Adrenal gland (tissue), 12 donors: ENCODE results near the gene UBR3. TPM values are rescaled to one million over a fixed set of nuclear protein-coding genes. Genes with fewer than 3 reads are reported as not detected.
"Not testable (repeated sequence)": the region's sequence is repeated elsewhere in the genome, so short reads cannot be mapped to it uniquely, and the experiment has no call there.

Source experiments
- DNase-seq, 7 donors: peaks; one replicate each; pipeline ENCODE4 v3.0.0-alpha.2; 2019 to 2020
- H3K27ac ChIP-seq, 5 donors: fragments of 200-600 bp; sonication (generic) in 4 of 5; 1 replicate in 3 of 5; 2 replicates in 2 of 5; pipeline versions ENCODE4 v1.5.1 to v1.8.0; 2016 to 2020; ENCODE audit warnings: mild to moderate bottlenecking in 1 of 5
- H3K27me3 ChIP-seq: fragments of 200-600 bp; 2 replicates; pipeline ENCODE4 v1.8.0; 2021
- H3K36me3 ChIP-seq, 2 donors: fragments of 200-600 bp; replicated peaks in 1 of 2; 1 replicate in 1 of 2; 2 replicates in 1 of 2; pipeline versions ENCODE4 v1.5.1 to v1.8.0; 2018 to 2022
- H3K4me1 ChIP-seq, 2 donors: fragments of 200-600 bp; replicated peaks in 1 of 2; 1 replicate in 1 of 2; 2 replicates in 1 of 2; pipeline versions ENCODE4 v1.5.1 to v1.8.0; 2018 to 2021
- H3K4me3 ChIP-seq, 4 donors: fragments of 200-600 bp; sonication (generic) in 3 of 4; one replicate each; pipeline ENCODE4 v1.5.1; 2016 to 2018
- H3K9me3 ChIP-seq, 3 donors: fragments of 200-600 bp; sonication (generic) in 1 of 3; replicated peaks in 1 of 3; 1 replicate in 2 of 3; 2 replicates in 1 of 3; pipeline versions ENCODE4 v1.5.1 to v1.8.0; 2016 to 2021
- POLR2A ChIP-seq, 2 donors: fragments of 450-650 bp; IDR thresholded peaks; one replicate each; pipeline ENCODE4 v1.6.1; 2017; ENCODE audit warnings: antibody characterized with exemption in 2 of 2, mild to moderate bottlenecking in 2 of 2, moderate library complexity in 1 of 2
- WGBS, 4 donors: extraction: QIAGEN DNeasy Blood & Tissue Kit in 2 of 4; methylation state at CpG; one replicate each; pipeline versions ENCODE4 v1.1.5 to v1.1.7; 2013 to 2017; 5-methylcytosine and 5-hydroxymethylcytosine counted together
- intact Hi-C, 2 donors: fragments of 100-400 bp; cut with DNase I; formaldehyde crosslinking; loops; one replicate each; pipeline versions ENCODE4 v1.14.1 to v1.15.0; 2022 to 2023
- polyA plus RNA-seq, 3 donors: library from polyadenylated mRNA; stranded (reverse); fragments of 200-250 nt in 2 of 3; fragments of 350-450 nt in 1 of 3; fragmentation: Illumina TruSeq in 1 of 3; extraction: RNeasy Lipid Tissue Mini Kit (QIAGEN cat#74804) in 1 of 3; gene quantifications; one replicate each; pipeline ENCODE4 v1.2.3, GENCODE V29; 2013 to 2014
- total RNA-seq, 9 donors: library from RNA; depleted of rRNA in 4 of 9; stranded (reverse); fragments of >200 nt in 4 of 9; fragments of 120-200 nt in 1 of 9; fragmentation: NEBNext Ultra II Directional in 1 of 9; extraction: Animal tissue kit (Norgen Biotek cat#: 25700) in 1 of 9; gene quantifications; one replicate each; pipeline versions ENCODE4 v1.1.0 to v1.2.4, GENCODE V29; 2013 to 2023
- TF ChIP-seq, protein P1 (sequence below), 6 experiments: fragments of 450-650 bp in 4 of 6; fragments of 200-600 bp in 2 of 6; sonication (generic) in 1 of 6; IDR thresholded peaks; 1 replicate in 5 of 6; 2 replicates in 1 of 6; pipeline versions ENCODE4 v1.5.1 to v1.8.0; 2016 to 2021; ENCODE audit warnings: antibody characterized with exemption in 6 of 6, mild to moderate bottlenecking in 2 of 6, moderate library complexity in 1 of 6
- donor health status: healthy with polysubstance abuse.
- donor health status: Bipolar disorder and iron deficiency.
- donor health status: DM: yes; HTN: yes; CAD: no.
- donor health status: DM: no; HTN: no; CAD: no.
- donor health status: DM: no; HTN: no; CAD: no.
- donor health status: DM: yes; HTN: yes; CAD: no.

UBR3 gene
- total and polyA plus RNA-seq, 12 donors: 25.5 to 85.7 (median 62.8) TPM

DNA sequence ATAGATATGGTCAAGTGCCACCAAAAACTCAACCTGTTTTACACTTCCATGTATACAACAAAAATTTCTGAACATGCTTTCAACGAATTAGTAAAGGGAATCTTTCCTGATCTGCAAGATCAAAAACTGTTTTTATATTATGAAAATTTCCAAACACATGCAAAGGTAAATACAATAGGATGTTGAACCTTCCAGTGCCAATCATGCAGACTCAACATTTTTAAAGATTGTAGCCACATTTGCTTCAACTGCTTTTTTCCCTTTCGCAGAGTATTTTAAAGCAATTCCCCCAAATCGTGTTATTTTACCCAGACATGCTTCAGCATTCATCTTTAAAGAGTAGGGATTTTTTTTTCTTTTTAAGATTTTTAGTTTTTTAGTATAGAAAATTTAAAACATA, 40.3 kb downstream of the UBR3 start:
- H3K27me3 ChIP-seq: no peaks in the 10 kb centered on the region
- no peak overlapping the region for H3K27ac ChIP-seq
- no peaks in the 10 kb centered on the region for H3K9me3 ChIP-seq
- no peak overlapping the region for H3K4me3 ChIP-seq
- no peaks in the 10 kb centered on the region for H3K36me3 ChIP-seq
- no peak for TF ChIP-seq POLR2A (IDR thresholded peaks at IDR 0.05)
- TF ChIP-seq, protein P1, sequence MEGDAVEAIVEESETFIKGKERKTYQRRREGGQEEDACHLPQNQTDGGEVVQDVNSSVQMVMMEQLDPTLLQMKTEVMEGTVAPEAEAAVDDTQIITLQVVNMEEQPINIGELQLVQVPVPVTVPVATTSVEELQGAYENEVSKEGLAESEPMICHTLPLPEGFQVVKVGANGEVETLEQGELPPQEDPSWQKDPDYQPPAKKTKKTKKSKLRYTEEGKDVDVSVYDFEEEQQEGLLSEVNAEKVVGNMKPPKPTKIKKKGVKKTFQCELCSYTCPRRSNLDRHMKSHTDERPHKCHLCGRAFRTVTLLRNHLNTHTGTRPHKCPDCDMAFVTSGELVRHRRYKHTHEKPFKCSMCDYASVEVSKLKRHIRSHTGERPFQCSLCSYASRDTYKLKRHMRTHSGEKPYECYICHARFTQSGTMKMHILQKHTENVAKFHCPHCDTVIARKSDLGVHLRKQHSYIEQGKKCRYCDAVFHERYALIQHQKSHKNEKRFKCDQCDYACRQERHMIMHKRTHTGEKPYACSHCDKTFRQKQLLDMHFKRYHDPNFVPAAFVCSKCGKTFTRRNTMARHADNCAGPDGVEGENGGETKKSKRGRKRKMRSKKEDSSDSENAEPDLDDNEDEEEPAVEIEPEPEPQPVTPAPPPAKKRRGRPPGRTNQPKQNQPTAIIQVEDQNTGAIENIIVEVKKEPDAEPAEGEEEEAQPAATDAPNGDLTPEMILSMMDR (IDR thresholded peaks at IDR 0.05): no peak
- no peak for DNase-seq
- 88 to 93% (median 89%) methylated on average over 3 of the region's 3 CpGs for WGBS, 4 donors
- intact Hi-C loops: no loop called here
- H3K4me1 ChIP-seq: peaks cover 0 to 19% of the 10 kb centered on the region in 2 donors

DNA sequence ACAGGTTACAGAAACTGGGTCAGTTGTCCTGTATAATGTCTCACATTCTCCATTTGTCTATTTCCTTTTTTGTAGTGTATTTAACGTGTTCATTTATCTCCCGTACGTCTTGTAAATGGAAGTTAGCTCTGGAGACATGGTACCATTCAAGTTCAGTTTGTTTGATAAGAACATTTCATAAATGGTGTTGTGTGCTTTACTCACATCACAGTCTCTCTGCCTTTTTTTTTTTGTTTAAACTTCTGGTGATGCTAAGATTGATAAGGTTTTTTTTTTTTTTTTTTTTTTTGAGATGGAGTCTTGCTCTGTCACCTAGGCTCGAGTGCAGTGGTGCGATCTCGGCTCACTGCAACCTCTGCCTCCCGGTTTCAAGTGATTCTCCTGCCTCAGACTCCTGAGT, 41.7 kb downstream of the UBR3 start:
- TF ChIP-seq, protein P1 (IDR thresholded peaks at IDR 0.05): no peak
- TF ChIP-seq POLR2A (IDR thresholded peaks at IDR 0.05): no peak
- intact Hi-C loops: no loop called here
- no peak overlapping the region for H3K4me3 ChIP-seq
- H3K27me3 ChIP-seq: no peaks in the 10 kb centered on the region
- peaks cover 0 to 11% of the 10 kb centered on the region in 2 donors for H3K4me1 ChIP-seq
- no peaks in the 10 kb centered on the region for H3K36me3 ChIP-seq
- no peaks in the 10 kb centered on the region for H3K9me3 ChIP-seq
- H3K27ac ChIP-seq: no peak overlapping the region
- no peak for DNase-seq
- 76 to 85% (median 84%) methylated on average over 6 to 7 of the region's 7 CpGs for WGBS, 4 donors

DNA sequence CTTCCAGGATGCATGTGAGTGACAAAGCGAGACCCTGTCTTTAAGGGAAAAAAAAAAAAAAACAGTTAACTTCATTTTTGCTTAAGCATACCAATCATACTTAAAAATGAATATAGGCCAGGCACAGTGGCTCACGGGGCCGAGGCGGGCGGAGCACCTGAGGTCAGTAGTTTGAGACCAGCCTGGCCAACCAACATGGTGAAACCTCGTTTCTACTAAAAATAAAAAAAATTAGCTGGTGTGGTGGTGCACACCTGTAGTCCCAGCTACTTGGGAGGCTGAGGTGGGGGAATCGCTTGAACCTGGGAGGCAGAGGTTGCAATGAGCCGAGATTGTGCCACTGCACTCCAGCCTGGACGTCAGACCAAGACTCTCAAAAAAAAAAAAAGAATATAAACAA, 44.1 kb downstream of the UBR3 start:
- intact Hi-C loops, H3K36me3 ChIP-seq, H3K27me3 ChIP-seq, H3K4me3 ChIP-seq, H3K27ac ChIP-seq, H3K9me3 ChIP-seq, DNase-seq: not testable (repeated sequence)
- WGBS, 4 donors: 86 to 95% (median 90%) methylated on average over 9 of the region's 9 CpGs
- H3K4me1 ChIP-seq: peaks cover 0 to 11% of the 10 kb centered on the region in 2 donors

DNA sequence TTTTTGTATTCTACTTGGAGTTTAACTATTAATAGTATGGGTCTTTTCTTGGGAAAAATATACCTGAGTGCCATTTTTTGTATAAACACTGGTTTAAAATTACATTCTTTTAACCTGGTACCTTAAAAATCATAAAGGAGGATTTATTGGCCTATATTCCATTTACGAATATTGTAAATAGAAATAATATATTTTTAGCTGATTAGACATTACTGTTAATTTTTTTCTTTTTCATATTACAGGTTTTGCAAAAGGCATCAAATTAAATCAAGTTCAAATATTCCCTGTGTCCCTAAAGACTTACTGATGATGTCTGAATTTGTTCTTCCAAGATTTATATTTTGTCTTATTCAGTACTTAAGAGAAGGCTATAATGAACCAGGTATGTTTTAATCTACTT, 44.7 kb downstream of the UBR3 start:
- Histone ChIP-seq H3K9me3 (no peaks in the 10 kb centered on the region), H3K36me3 (no peaks in the 10 kb centered on the region), H3K27me3 (no peaks in the 10 kb centered on the region), H3K4me3 (no peak overlapping the region), H3K27ac (no peak overlapping the region), H3K4me1 (peaks cover 0 to 11% of the 10 kb centered on the region in 2 donors)
- intact Hi-C loops: no loop called here
- TF ChIP-seq, protein P1 (IDR thresholded peaks at IDR 0.05): no peak
- TF ChIP-seq POLR2A (IDR thresholded peaks at IDR 0.05): no peak
- 94 to 98% (median 96%) methylated on average over 1 of the region's 1 CpG for WGBS, 4 donors
- no peak for DNase-seq

DNA sequence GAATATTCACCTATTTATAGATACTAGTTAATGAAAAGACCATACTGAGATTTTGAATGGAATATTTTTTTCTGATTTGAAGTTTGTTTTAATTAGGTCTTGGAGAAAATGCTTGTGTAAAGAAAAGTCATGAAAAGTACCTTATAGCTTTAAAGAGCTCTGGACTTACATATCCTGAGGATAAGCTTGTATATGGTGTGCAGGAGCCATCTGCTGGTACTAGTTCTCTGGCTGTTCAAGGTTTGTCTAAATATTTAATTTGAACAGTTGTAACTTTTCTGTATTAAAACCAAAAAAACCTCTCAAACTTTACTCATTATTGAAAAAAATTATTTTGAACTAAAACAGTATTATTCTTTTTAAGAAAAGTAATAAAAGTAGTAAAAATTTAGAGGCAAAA, 50.1 kb downstream of the UBR3 start:
- DNase-seq: peak in 1 of 7 donors; percentile 25
- Histone ChIP-seq H3K4me1 (no peaks in the 10 kb centered on the region), H3K9me3 (no peaks in the 10 kb centered on the region), H3K27ac (no peak overlapping the region), H3K27me3 (no peaks in the 10 kb centered on the region), H3K4me3 (no peak overlapping the region), H3K36me3 (no peaks in the 10 kb centered on the region)
- no peak for TF ChIP-seq POLR2A (IDR thresholded peaks at IDR 0.05)
- TF ChIP-seq, protein P1 (IDR thresholded peaks at IDR 0.05): peak in 5 of 6 experiments; percentile 32 to 46 (median 35)
- intact Hi-C loops: no loop called here
